ENCODE results near the gene ASAP2.

ASAP2 gene

GRCh38 chr2:9406529-9407362, 200.1 kb downstream of the ASAP2 start:
- H3K36me3 ChIP-seq (ENCODE audit: control insufficient read depth, insufficient read depth, low read length), result peaks cover 4% of the 10 kb centered on the region
- H3K9me3 ChIP-seq (ENCODE audit: control insufficient read depth, low read length), result no peaks in the 10 kb centered on the region
- H3K27ac ChIP-seq (ENCODE audit: insufficient read depth, low read depth, low read length, poor library complexity, severe bottlenecking), result no peak overlapping the region
- H3K27me3 ChIP-seq (ENCODE audit: control insufficient read depth, insufficient read depth, low read length, poor library complexity, severe bottlenecking), result no peaks in the 10 kb centered on the region
- H3K4me3 ChIP-seq (ENCODE audit: insufficient read depth, low read depth, low read length), result no peak overlapping the region
- WGBS, 2 experiments, result 84 to 86% methylated on average over 13 of the region's 13 CpGs
- H3K4me1 ChIP-seq (ENCODE audit: control insufficient read depth, insufficient read depth, low read length), result no peaks in the 10 kb centered on the region

- no peak overlapping the region for H3K27ac ChIP-seq (ENCODE audit: insufficient read depth, low read depth, low read length, poor library complexity, severe bottlenecking)
- no peaks in the 10 kb centered on the region for H3K4me1 ChIP-seq (ENCODE audit: control insufficient read depth, insufficient read depth, low read length)
- no peak overlapping the region for H3K4me3 ChIP-seq (ENCODE audit: insufficient read depth, low read depth, low read length)
- 94 to 95% methylated on average over 8 of the region's 8 CpGs for WGBS, 2 experiments
- no peaks in the 10 kb centered on the region for H3K27me3 ChIP-seq (ENCODE audit: control insufficient read depth, insufficient read depth, low read length, poor library complexity, severe bottlenecking)
- H3K36me3 ChIP-seq (ENCODE audit: control insufficient read depth, insufficient read depth, low read length), result peaks cover 4% of the 10 kb centered on the region
- H3K9me3 ChIP-seq (ENCODE audit: control insufficient read depth, low read length), result no peaks in the 10 kb centered on the region
These were observed 200.8 kb downstream of the ASAP2 start for GRCh38 chr2:9407363-9407811.

- no peak overlapping the region for H3K4me3 ChIP-seq (ENCODE audit: insufficient read depth, low read depth, low read length)
- H3K9me3 ChIP-seq (ENCODE audit: control insufficient read depth, low read length), result no peaks in the 10 kb centered on the region
- WGBS, 2 experiments, result 94 to 95% methylated on average over 9 of the region's 9 CpGs
- H3K27ac ChIP-seq (ENCODE audit: insufficient read depth, low read depth, low read length, poor library complexity, severe bottlenecking), result no peak overlapping the region
- no peaks in the 10 kb centered on the region for H3K4me1 ChIP-seq (ENCODE audit: control insufficient read depth, insufficient read depth, low read length)
- no peaks in the 10 kb centered on the region for H3K27me3 ChIP-seq (ENCODE audit: control insufficient read depth, insufficient read depth, low read length, poor library complexity, severe bottlenecking)
- peaks cover under 1% of the 10 kb centered on the region for H3K36me3 ChIP-seq (ENCODE audit: control insufficient read depth, insufficient read depth, low read length)
These were observed 202.1 kb downstream of the ASAP2 start for GRCh38 chr2:9408641-9409151.

GRCh38 chr2:9410108-9410507, 203.5 kb downstream of the ASAP2 start:
- Histone ChIP-seq H3K4me3 (ENCODE audit: insufficient read depth, low read depth, low read length) (no peak overlapping the region), H3K27ac (ENCODE audit: insufficient read depth, low read depth, low read length, poor library complexity, severe bottlenecking) (no peak overlapping the region), H3K27me3 (ENCODE audit: control insufficient read depth, insufficient read depth, low read length, poor library complexity, severe bottlenecking) (no peaks in the 10 kb centered on the region), H3K4me1 (ENCODE audit: control insufficient read depth, insufficient read depth, low read length) (no peaks in the 10 kb centered on the region), H3K36me3 (ENCODE audit: control insufficient read depth, insufficient read depth, low read length) (no peaks in the 10 kb centered on the region), H3K9me3 (ENCODE audit: control insufficient read depth, low read length) (no peaks in the 10 kb centered on the region)
- whole genome bisulfite sequencing, 2 experiments, result 92 to 99% methylated on average over 3 of the region's 3 CpGs

GRCh38 chr2:9412781-9413180, 206.2 kb downstream of the ASAP2 start:
- no peaks in the 10 kb centered on the region for H3K36me3 ChIP-seq (ENCODE audit: control insufficient read depth, insufficient read depth, low read length)
- H3K9me3 ChIP-seq (ENCODE audit: control insufficient read depth, low read length), result no peaks in the 10 kb centered on the region
- 94 to 95% methylated on average over 5 to 6 of the region's 7 CpGs for WGBS, 2 experiments

GRCh38 chr2:9415516-9416169, 209.0 kb downstream of the ASAP2 start:
- H3K27ac ChIP-seq (ENCODE audit: insufficient read depth, low read depth, low read length, poor library complexity, severe bottlenecking), result no peak overlapping the region
- H3K4me1 ChIP-seq (ENCODE audit: control insufficient read depth, insufficient read depth, low read length), result no peaks in the 10 kb centered on the region
- H3K4me3 ChIP-seq (ENCODE audit: insufficient read depth, low read depth, low read length), result no peak overlapping the region
- no peaks in the 10 kb centered on the region for H3K9me3 ChIP-seq (ENCODE audit: control insufficient read depth, low read length)
- 94 to 95% methylated on average over 16 of the region's 16 CpGs for WGBS, 2 experiments
- H3K27me3 ChIP-seq (ENCODE audit: control insufficient read depth, insufficient read depth, low read length, poor library complexity, severe bottlenecking), result no peaks in the 10 kb centered on the region
- H3K36me3 ChIP-seq (ENCODE audit: control insufficient read depth, insufficient read depth, low read length), result no peaks in the 10 kb centered on the region

More at GRCh38 chr2:9412781-9413180, 206.2 kb downstream of the ASAP2 start:
- no peak overlapping the region for H3K27ac ChIP-seq (ENCODE audit: insufficient read depth, low read depth, low read length, poor library complexity, severe bottlenecking)
- H3K4me1 ChIP-seq (ENCODE audit: control insufficient read depth, insufficient read depth, low read length), result no peaks in the 10 kb centered on the region
- no peaks in the 10 kb centered on the region for H3K27me3 ChIP-seq (ENCODE audit: control insufficient read depth, insufficient read depth, low read length, poor library complexity, severe bottlenecking)
- no peak overlapping the region for H3K4me3 ChIP-seq (ENCODE audit: insufficient read depth, low read depth, low read length)

GRCh38 chr2:9416267-9416961, 209.8 kb downstream of the ASAP2 start:
- Histone ChIP-seq H3K9me3 (ENCODE audit: control insufficient read depth, low read length) (no peaks in the 10 kb centered on the region), H3K27ac (ENCODE audit: insufficient read depth, low read depth, low read length, poor library complexity, severe bottlenecking) (no peak overlapping the region), H3K36me3 (ENCODE audit: control insufficient read depth, insufficient read depth, low read length) (no peaks in the 10 kb centered on the region), H3K27me3 (ENCODE audit: control insufficient read depth, insufficient read depth, low read length, poor library complexity, severe bottlenecking) (no peaks in the 10 kb centered on the region), H3K4me1 (ENCODE audit: control insufficient read depth, insufficient read depth, low read length) (no peaks in the 10 kb centered on the region), H3K4me3 (ENCODE audit: insufficient read depth, low read depth, low read length) (no peak overlapping the region)
- 91 to 94% methylated on average over 9 of the region's 9 CpGs for WGBS, 2 experiments

GRCh38 chr2:9416962-9417316, 210.3 kb downstream of the ASAP2 start:
- Histone ChIP-seq H3K27me3 (ENCODE audit: control insufficient read depth, insufficient read depth, low read length, poor library complexity, severe bottlenecking) (peaks cover 2% of the 10 kb centered on the region), H3K27ac (ENCODE audit: insufficient read depth, low read depth, low read length, poor library complexity, severe bottlenecking) (no peak overlapping the region), H3K4me1 (ENCODE audit: control insufficient read depth, insufficient read depth, low read length) (peaks cover under 1% of the 10 kb centered on the region), H3K36me3 (ENCODE audit: control insufficient read depth, insufficient read depth, low read length) (no peaks in the 10 kb centered on the region), H3K9me3 (ENCODE audit: control insufficient read depth, low read length) (no peaks in the 10 kb centered on the region), H3K4me3 (ENCODE audit: insufficient read depth, low read depth, low read length) (no peak overlapping the region)
- WGBS, 2 experiments, result 90 to 93% methylated on average over 7 of the region's 7 CpGs

- Histone ChIP-seq H3K27ac (ENCODE audit: insufficient read depth, low read depth, low read length, poor library complexity, severe bottlenecking) (no peak overlapping the region), H3K27me3 (ENCODE audit: control insufficient read depth, insufficient read depth, low read length, poor library complexity, severe bottlenecking) (peaks cover 5% of the 10 kb centered on the region), H3K4me3 (ENCODE audit: insufficient read depth, low read depth, low read length) (no peak overlapping the region), H3K36me3 (ENCODE audit: control insufficient read depth, insufficient read depth, low read length) (no peaks in the 10 kb centered on the region), H3K4me1 (ENCODE audit: control insufficient read depth, insufficient read depth, low read length) (peaks cover 5% of the 10 kb centered on the region), H3K9me3 (ENCODE audit: control insufficient read depth, low read length) (no peaks in the 10 kb centered on the region)
- 94 to 96% methylated on average over 3 of the region's 3 CpGs for WGBS, 2 experiments
These were observed 211.1 kb downstream of the ASAP2 start for GRCh38 chr2:9417725-9418124.

- H3K4me3 ChIP-seq (ENCODE audit: insufficient read depth, low read depth, low read length), result no peak overlapping the region
These were observed 212.1 kb downstream of the ASAP2 start for GRCh38 chr2:9418746-9419145.

More at GRCh38 chr2:9418746-9419145, 212.1 kb downstream of the ASAP2 start:
- H3K36me3 ChIP-seq (ENCODE audit: control insufficient read depth, insufficient read depth, low read length), result no peaks in the 10 kb centered on the region
- 89 to 90% methylated on average over 4 of the region's 4 CpGs for WGBS, 2 experiments
- peaks cover 5% of the 10 kb centered on the region for H3K4me1 ChIP-seq (ENCODE audit: control insufficient read depth, insufficient read depth, low read length)
- peaks cover 5% of the 10 kb centered on the region for H3K27me3 ChIP-seq (ENCODE audit: control insufficient read depth, insufficient read depth, low read length, poor library complexity, severe bottlenecking)
- H3K9me3 ChIP-seq (ENCODE audit: control insufficient read depth, low read length), result no peaks in the 10 kb centered on the region
- H3K27ac ChIP-seq (ENCODE audit: insufficient read depth, low read depth, low read length, poor library complexity, severe bottlenecking), result no peak overlapping the region
